ENCODE data around the gene HIRA. TPM values are rescaled to one million over a fixed set of nuclear protein-coding genes. Genes with fewer than 3 reads are reported as not detected.
A peak's percentile ranks its signal among the peaks of the same experiment; 100 is the strongest.
"Not testable (repeated sequence)": the region's sequence is repeated elsewhere in the genome, so short reads cannot be mapped to it uniquely, and the experiment has no call there.

Gene HIRA
- polyA plus RNA-seq, 6 donors from 2014 or later = 4.9 to 13.3 (median 10.4) TPM

GRCh38 chr22:19375435-19375834 lies 56.1 kb downstream of the HIRA start:
- H3K36me3 Mint-ChIP-seq = peaks cover 19 to 30% of the 10 kb centered on the region in 2 donors

GRCh38 chr22:19374410-19374809 lies 57.1 kb downstream of the HIRA start:
- Mint-ChIP-seq H3K4me3 (no peak overlapping the region), H3K9me3 (no peaks in the 10 kb centered on the region), H3K27me3 (no peaks in the 10 kb centered on the region), H3K27ac (no peak overlapping the region), H3K36me3 (peaks cover 19 to 26% of the 10 kb centered on the region in 2 donors), H3K4me1 (peaks cover 0 to 5% (median 0%) of the 10 kb centered on the region in 3 donors)
- ATAC-seq (ENCODE audit: low read depth in 2 of 2) (no peak), DNase-seq (no peak)

More at GRCh38 chr22:19375435-19375834, 56.1 kb downstream of the HIRA start:
- ATAC-seq (ENCODE audit: low read depth in 2 of 2) (no peak), DNase-seq (no peak)
- no peaks in the 10 kb centered on the region for H3K9me3 Mint-ChIP-seq
- H3K4me3 Mint-ChIP-seq = peak overlapping the region in 1 of 8 donors; percentile 1
- H3K4me1 Mint-ChIP-seq = peaks cover 0 to 5% (median 0%) of the 10 kb centered on the region in 3 donors
- H3K27ac Mint-ChIP-seq = peak overlapping the region in 2 of 6 donors; percentile 27 to 39
- H3K27me3 Mint-ChIP-seq = no peaks in the 10 kb centered on the region

GRCh38 chr22:19373450-19373849 lies 58.1 kb downstream of the HIRA start:
- H3K27ac Mint-ChIP-seq = peak overlapping the region in 2 of 6 donors; percentile 17 to 56
- H3K4me1 Mint-ChIP-seq = peaks cover 3 to 6% (median 5%) of the 10 kb centered on the region in 3 donors

GRCh38 chr22:19371893-19372292 lies 59.6 kb downstream of the HIRA start:
- Mint-ChIP-seq H3K36me3 (peaks cover 19 to 26% of the 10 kb centered on the region in 2 donors), H3K27ac (peak overlapping the region in 4 of 6 donors; percentile 17 to 49 (median 38)), H3K4me1 (peaks cover 10 to 16% (median 16%) of the 10 kb centered on the region in 3 donors), H3K4me3 (no peak overlapping the region), H3K9me3 (no peaks in the 10 kb centered on the region), H3K27me3 (no peaks in the 10 kb centered on the region)
- ATAC-seq (ENCODE audit: low read depth in 2 of 2) (no peak), DNase-seq (no peak)

More at GRCh38 chr22:19373450-19373849, 58.1 kb downstream of the HIRA start:
- Mint-ChIP-seq H3K9me3 (no peaks in the 10 kb centered on the region), H3K27me3 (no peaks in the 10 kb centered on the region), H3K36me3 (peaks cover 19 to 26% of the 10 kb centered on the region in 2 donors), H3K4me3 (no peak overlapping the region)
- DNase-seq = no peak
- no peak for ATAC-seq (ENCODE audit: low read depth in 2 of 2)

- Mint-ChIP-seq H3K9me3 (peaks cover 0 to 3% (median under 1%) of the 10 kb centered on the region in 7 donors), H3K27me3 (no peaks in the 10 kb centered on the region), H3K4me1 (peaks cover 22 to 41% (median 34%) of the 10 kb centered on the region in 3 donors), H3K27ac (peak overlapping the region in 4 of 6 donors; percentile 54 to 97 (median 60)), H3K36me3 (peaks cover 6 to 8% of the 10 kb centered on the region in 2 donors), H3K4me3 (no peak overlapping the region)
- ATAC-seq (ENCODE audit: low read depth in 2 of 2) = no peak
- no peak for DNase-seq
These were observed 62.7 kb downstream of the HIRA start for GRCh38 chr22:19368876-19369275.

GRCh38 chr22:19367763-19368367 lies 63.7 kb downstream of the HIRA start:
- Mint-ChIP-seq H3K36me3 (peaks cover under 1 to 8% of the 10 kb centered on the region in 2 donors), H3K4me1 (peaks cover 23 to 48% (median 37%) of the 10 kb centered on the region in 3 donors), H3K4me3 (peak overlapping the region in 2 of 8 donors; percentile 5 to 57), H3K9me3 (peaks cover 0 to 3% (median 2%) of the 10 kb centered on the region in 7 donors), H3K27me3 (no peaks in the 10 kb centered on the region), H3K27ac (peak overlapping the region; percentile 92 to 97 (median 94))
- ATAC-seq (ENCODE audit: low read depth in 2 of 2) (peak; percentile 34 to 52), DNase-seq (no peak)

GRCh38 chr22:19363541-19363940 lies 68.0 kb downstream of the HIRA start:
- Mint-ChIP-seq H3K36me3 (peaks cover 22 to 32% of the 10 kb centered on the region in 2 donors), H3K4me1 (peaks cover 53 to 87% (median 64%) of the 10 kb centered on the region in 3 donors), H3K4me3 (peak overlapping the region in 4 of 8 donors; percentile 9 to 84 (median 18)), H3K27ac (peak overlapping the region; percentile 94 to 98 (median 96))
- ATAC-seq (ENCODE audit: low read depth in 2 of 2); DNase-seq; H3K27me3 Mint-ChIP-seq; H3K9me3 Mint-ChIP-seq: not testable (repeated sequence)

- peak overlapping the region; percentile 62 to 93 (median 88) for H3K4me3 Mint-ChIP-seq
- H3K4me1 Mint-ChIP-seq = peaks cover 58 to 86% (median 67%) of the 10 kb centered on the region in 3 donors
- peaks cover 3 to 8% (median 6%) of the 10 kb centered on the region in 7 donors for H3K9me3 Mint-ChIP-seq
- peak; percentile 85 for DNase-seq
- peak overlapping the region; percentile 95 to 100 (median 99) for H3K27ac Mint-ChIP-seq
- H3K27me3 Mint-ChIP-seq = no peaks in the 10 kb centered on the region
- H3K36me3 Mint-ChIP-seq = peaks cover 24 to 44% of the 10 kb centered on the region in 2 donors
- ATAC-seq (ENCODE audit: low read depth in 2 of 2) = peak; percentile 92 to 94
These were observed 69.9 kb downstream of the HIRA start for GRCh38 chr22:19361501-19362103.

GRCh38 chr22:19360862-19361261 lies 70.7 kb downstream of the HIRA start:
- H3K4me1 Mint-ChIP-seq = peaks cover 54 to 82% (median 67%) of the 10 kb centered on the region in 3 donors
- no peaks in the 10 kb centered on the region for H3K27me3 Mint-ChIP-seq

GRCh38 chr22:19360300-19360792 lies 71.2 kb downstream of the HIRA start:
- H3K36me3 Mint-ChIP-seq = peaks cover 28 to 41% of the 10 kb centered on the region in 2 donors
- no peaks in the 10 kb centered on the region for H3K27me3 Mint-ChIP-seq

More at GRCh38 chr22:19360862-19361261, 70.7 kb downstream of the HIRA start:
- no peak for ATAC-seq (ENCODE audit: low read depth in 2 of 2)
- peak overlapping the region; percentile 62 to 93 (median 88) for H3K4me3 Mint-ChIP-seq
- peak overlapping the region; percentile 95 to 100 (median 99) for H3K27ac Mint-ChIP-seq
- H3K9me3 Mint-ChIP-seq = peaks cover 3 to 7% (median 6%) of the 10 kb centered on the region in 7 donors
- DNase-seq = no peak
- peaks cover 24 to 41% of the 10 kb centered on the region in 2 donors for H3K36me3 Mint-ChIP-seq

GRCh38 chr22:19359554-19360299 lies 71.8 kb downstream of the HIRA start:
- Mint-ChIP-seq H3K27me3 (no peaks in the 10 kb centered on the region), H3K9me3 (peaks cover 3 to 7% (median 6%) of the 10 kb centered on the region in 7 donors), H3K4me1 (peaks cover 49 to 74% (median 62%) of the 10 kb centered on the region in 3 donors), H3K27ac (peak overlapping the region; percentile 95 to 100 (median 99)), H3K4me3 (peak overlapping the region; percentile 62 to 93 (median 88)), H3K36me3 (peaks cover 31 to 41% of the 10 kb centered on the region in 2 donors)
- DNase-seq (peak; percentile 48), ATAC-seq (ENCODE audit: low read depth in 2 of 2) (peak; percentile 34 to 49)

More at GRCh38 chr22:19360300-19360792, 71.2 kb downstream of the HIRA start:
- DNase-seq (no peak), ATAC-seq (ENCODE audit: low read depth in 2 of 2) (no peak)
- H3K4me3 Mint-ChIP-seq = peak overlapping the region; percentile 62 to 93 (median 88)
- H3K4me1 Mint-ChIP-seq = peaks cover 54 to 78% (median 67%) of the 10 kb centered on the region in 3 donors
- peaks cover 3 to 7% (median 6%) of the 10 kb centered on the region in 7 donors for H3K9me3 Mint-ChIP-seq
- H3K27ac Mint-ChIP-seq = peak overlapping the region; percentile 95 to 100 (median 99)

- Mint-ChIP-seq H3K27me3 (no peaks in the 10 kb centered on the region), H3K36me3 (peaks cover 36 to 41% of the 10 kb centered on the region in 2 donors)
- ATAC-seq (ENCODE audit: low read depth in 2 of 2) = no peak
These were observed 72.6 kb downstream of the HIRA start for GRCh38 chr22:19358703-19359553.

More at GRCh38 chr22:19358703-19359553, 72.6 kb downstream of the HIRA start:
- DNase-seq = no peak
- H3K4me1 Mint-ChIP-seq = peaks cover 42 to 66% (median 54%) of the 10 kb centered on the region in 3 donors
- H3K9me3 Mint-ChIP-seq = peaks cover 3 to 7% (median 4%) of the 10 kb centered on the region in 7 donors
- H3K4me3 Mint-ChIP-seq = peak overlapping the region; percentile 48 to 93 (median 85)
- peak overlapping the region; percentile 95 to 100 (median 99) for H3K27ac Mint-ChIP-seq
